ENCODE data around the gene PRKCQ.

DNA sequence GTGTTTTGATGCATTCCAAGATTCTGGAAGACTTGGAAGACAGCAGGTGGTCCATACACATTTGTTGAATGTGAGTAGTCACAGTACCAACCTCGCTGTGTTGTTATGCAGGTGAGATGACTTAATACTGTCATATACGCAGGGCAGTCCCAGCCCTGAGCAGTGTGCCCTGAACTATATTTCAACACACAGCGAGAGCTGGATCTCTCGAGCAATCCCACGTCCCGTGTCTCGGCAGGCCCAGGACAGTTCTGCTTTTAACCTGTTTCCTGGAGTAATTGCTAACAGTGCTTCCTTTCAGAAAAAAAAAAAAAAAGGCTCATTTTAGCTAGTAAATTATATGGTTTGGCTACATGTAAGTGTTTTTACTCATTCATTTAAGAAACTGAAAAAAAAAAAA is 179.7 kb downstream of the PRKCQ start:
- no peak for TF ChIP-seq POLR2A (IDR thresholded peaks at IDR 0.05)
- TF ChIP-seq, protein P1, sequence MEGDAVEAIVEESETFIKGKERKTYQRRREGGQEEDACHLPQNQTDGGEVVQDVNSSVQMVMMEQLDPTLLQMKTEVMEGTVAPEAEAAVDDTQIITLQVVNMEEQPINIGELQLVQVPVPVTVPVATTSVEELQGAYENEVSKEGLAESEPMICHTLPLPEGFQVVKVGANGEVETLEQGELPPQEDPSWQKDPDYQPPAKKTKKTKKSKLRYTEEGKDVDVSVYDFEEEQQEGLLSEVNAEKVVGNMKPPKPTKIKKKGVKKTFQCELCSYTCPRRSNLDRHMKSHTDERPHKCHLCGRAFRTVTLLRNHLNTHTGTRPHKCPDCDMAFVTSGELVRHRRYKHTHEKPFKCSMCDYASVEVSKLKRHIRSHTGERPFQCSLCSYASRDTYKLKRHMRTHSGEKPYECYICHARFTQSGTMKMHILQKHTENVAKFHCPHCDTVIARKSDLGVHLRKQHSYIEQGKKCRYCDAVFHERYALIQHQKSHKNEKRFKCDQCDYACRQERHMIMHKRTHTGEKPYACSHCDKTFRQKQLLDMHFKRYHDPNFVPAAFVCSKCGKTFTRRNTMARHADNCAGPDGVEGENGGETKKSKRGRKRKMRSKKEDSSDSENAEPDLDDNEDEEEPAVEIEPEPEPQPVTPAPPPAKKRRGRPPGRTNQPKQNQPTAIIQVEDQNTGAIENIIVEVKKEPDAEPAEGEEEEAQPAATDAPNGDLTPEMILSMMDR (IDR thresholded peaks at IDR 0.05): no peak

All from body of pancreas (tissue), 4 donors.